CD4-positive, alpha-beta T cell treated with Interleukin-4 for 1 hour (primary cell): ENCODE results near the gene SLN.

ENCODE experiments used
- DNase-seq, 2 donors: peaks; one replicate each; pipeline ENCODE4 v3.0.0-alpha.2; 2020 to 2022

SLN gene

GRCh38 chr11:107719073-107719472, 7.2 kb upstream of the SLN start:
- no peak for DNase-seq

- DNase-seq, result no peak
These were observed 5.2 kb upstream of the SLN start for GRCh38 chr11:107716884-107717532.

- DNase-seq, result no peak
These were observed 1.2 kb upstream of the SLN start for GRCh38 chr11:107713009-107713408.

GRCh38 chr11:107710301-107710700, 1.6 kb downstream of the SLN start:
- DNase-seq, result no peak

- DNase-seq, result no peak
These were observed 3.1 kb downstream of the SLN start for GRCh38 chr11:107708792-107709191.

- DNase-seq, result no peak
These were observed 4.0 kb downstream of the SLN start for GRCh38 chr11:107707807-107708206.

GRCh38 chr11:107707215-107707671, 4.6 kb downstream of the SLN start:
- no peak for DNase-seq

- DNase-seq, result no peak
These were observed 5.3 kb downstream of the SLN start for GRCh38 chr11:107706531-107706930.

GRCh38 chr11:107705027-107705426, 6.8 kb downstream of the SLN start:
- DNase-seq, result no peak

- no peak for DNase-seq
These were observed 7.4 kb downstream of the SLN start for GRCh38 chr11:107704451-107704850.

GRCh38 chr11:107702723-107703122, 9.1 kb downstream of the SLN start:
- no peak for DNase-seq

- no peak for DNase-seq
These were observed 9.7 kb downstream of the SLN start for GRCh38 chr11:107702109-107702660.

GRCh38 chr11:107699371-107700285, 12.2 kb downstream of the SLN start:
- no peak for DNase-seq

GRCh38 chr11:107697291-107697690, 14.6 kb downstream of the SLN start:
- no peak for DNase-seq

GRCh38 chr11:107696140-107696539, 15.7 kb downstream of the SLN start:
- no peak for DNase-seq

GRCh38 chr11:107695446-107695845, 16.4 kb downstream of the SLN start:
- DNase-seq, result no peak

- no peak for DNase-seq
These were observed 20.7 kb downstream of the SLN start for GRCh38 chr11:107691000-107691750.

GRCh38 chr11:107689317-107690202, 22.3 kb downstream of the SLN start:
- peak; percentile 27 to 56 for DNase-seq

- no peak for DNase-seq
These were observed 23.4 kb downstream of the SLN start for GRCh38 chr11:107688322-107688918.

GRCh38 chr11:107683807-107684206, 28.0 kb downstream of the SLN start:
- no peak for DNase-seq

- DNase-seq, result no peak
These were observed 28.8 kb downstream of the SLN start for GRCh38 chr11:107683061-107683460.

GRCh38 chr11:107682572-107682971, 29.3 kb downstream of the SLN start:
- no peak for DNase-seq
